SW 1271 (cell line): ENCODE results near the gene DKKL1.
A peak's percentile ranks its signal among the peaks of the same experiment; 100 is the strongest.
"Not testable (repeated sequence)": the region's sequence is repeated elsewhere in the genome, so short reads cannot be mapped to it uniquely, and the experiment has no call there.

ENCODE experiments used
- DNase-seq, 2 experiments: peaks; one replicate each; lab custom pipeline; 2025; lab: John Stamatoyannopoulos, UW

The DKKL1 gene

GRCh38 chr19:49363268-49364082, at the start of gene DKKL1:
Gene DKKL1, plus strand, starts transcription at chr19:49363877. Its CDS starts 122 bp downstream, at chr19:49363999.
- peak; percentile 89 to 92 for DNase-seq

DNA sequence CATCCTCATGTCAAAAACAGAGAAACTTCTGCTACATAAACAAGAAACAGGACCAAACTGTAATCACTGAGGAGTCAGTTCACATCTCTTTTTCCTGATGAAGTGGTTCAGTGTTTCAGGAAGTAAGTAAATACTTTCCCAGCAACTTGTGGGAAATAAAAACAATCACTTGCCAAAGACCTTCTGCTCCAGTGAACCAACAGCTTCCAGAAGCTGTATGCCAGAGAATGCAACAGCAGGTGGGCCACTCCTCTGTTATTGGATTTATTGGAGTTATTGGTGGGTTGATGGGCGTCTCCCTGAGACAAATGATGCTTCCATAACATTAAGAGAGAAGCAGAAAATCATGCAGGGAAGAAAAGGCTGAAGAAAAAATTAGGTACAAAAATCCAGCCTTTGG, 48.6 kb upstream of the DKKL1 start:
- no peak for DNase-seq

- no peak for DNase-seq
Observed at GRCh38 chr19:49316284-49316683, 47.4 kb upstream of the DKKL1 start.

DNA sequence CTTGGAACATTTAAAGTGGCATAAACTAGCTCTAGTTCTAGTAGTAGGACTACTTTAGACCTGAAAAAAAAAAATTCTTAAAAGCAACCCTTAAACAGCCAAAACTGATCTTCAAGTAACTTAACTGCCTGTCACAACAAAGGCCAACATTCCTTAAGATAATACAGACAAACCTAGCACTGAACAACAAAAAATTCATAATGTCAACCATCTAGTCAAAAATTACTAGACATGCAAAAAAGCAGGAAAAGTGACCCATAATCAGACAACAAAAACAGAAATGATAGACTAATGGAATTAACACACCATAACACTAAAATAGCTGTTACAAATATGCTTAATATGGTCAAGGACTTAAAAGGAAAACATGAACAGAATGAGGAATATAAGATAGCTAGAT, 45.4 kb upstream of the DKKL1 start:
- DNase-seq, result no peak

GRCh38 chr19:49324801-49325576, 38.7 kb upstream of the DKKL1 start, which contains the start of gene SLC6A16:
Gene SLC6A16, minus strand, starts transcription at chr19:49325191. Its CDS starts 13,844 bp downstream, at chr19:49311347.
- no peak for DNase-seq

- not testable (repeated sequence) for DNase-seq
Observed at GRCh38 chr19:49325756-49326155, 37.9 kb upstream of the DKKL1 start.

DNA sequence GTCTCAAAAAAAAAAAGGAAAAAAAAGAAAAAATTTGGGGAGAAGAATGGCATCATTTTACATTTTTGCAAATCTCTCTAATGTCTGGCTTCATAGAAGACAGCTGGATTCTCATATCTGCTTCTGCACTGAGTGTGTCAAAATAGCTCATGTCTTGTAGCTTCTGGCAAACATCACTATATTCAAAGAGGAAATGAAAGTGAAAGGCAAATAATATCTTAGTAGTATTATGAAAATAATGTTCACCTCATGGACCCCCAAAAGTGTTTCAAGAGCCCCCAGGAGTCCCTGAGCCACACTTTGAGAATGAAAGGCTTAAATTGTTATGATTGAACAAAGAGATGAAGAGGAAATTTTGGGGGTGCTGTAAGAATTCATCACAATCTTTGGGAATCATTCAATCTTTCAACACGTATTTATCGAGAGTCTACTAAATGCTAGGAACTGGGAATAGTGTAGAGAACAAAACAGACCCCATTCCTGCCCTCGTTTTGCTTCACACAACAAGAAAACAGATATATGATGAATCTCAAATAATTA, 37.4 kb upstream of the DKKL1 start:
- DNase-seq, result no peak

GRCh38 chr19:49327878-49328544, 35.7 kb upstream of the DKKL1 start:
- peak in 1 of 2 experiments; percentile 13 for DNase-seq

GRCh38 chr19:49328741-49329140, 34.9 kb upstream of the DKKL1 start:
- DNase-seq, result no peak

GRCh38 chr19:49331187-49331586, 32.5 kb upstream of the DKKL1 start:
- DNase-seq, result not testable (repeated sequence)

- DNase-seq, result peak in 1 of 2 experiments; percentile 37
Observed at GRCh38 chr19:49331616-49332055, 32.0 kb upstream of the DKKL1 start.

DNA sequence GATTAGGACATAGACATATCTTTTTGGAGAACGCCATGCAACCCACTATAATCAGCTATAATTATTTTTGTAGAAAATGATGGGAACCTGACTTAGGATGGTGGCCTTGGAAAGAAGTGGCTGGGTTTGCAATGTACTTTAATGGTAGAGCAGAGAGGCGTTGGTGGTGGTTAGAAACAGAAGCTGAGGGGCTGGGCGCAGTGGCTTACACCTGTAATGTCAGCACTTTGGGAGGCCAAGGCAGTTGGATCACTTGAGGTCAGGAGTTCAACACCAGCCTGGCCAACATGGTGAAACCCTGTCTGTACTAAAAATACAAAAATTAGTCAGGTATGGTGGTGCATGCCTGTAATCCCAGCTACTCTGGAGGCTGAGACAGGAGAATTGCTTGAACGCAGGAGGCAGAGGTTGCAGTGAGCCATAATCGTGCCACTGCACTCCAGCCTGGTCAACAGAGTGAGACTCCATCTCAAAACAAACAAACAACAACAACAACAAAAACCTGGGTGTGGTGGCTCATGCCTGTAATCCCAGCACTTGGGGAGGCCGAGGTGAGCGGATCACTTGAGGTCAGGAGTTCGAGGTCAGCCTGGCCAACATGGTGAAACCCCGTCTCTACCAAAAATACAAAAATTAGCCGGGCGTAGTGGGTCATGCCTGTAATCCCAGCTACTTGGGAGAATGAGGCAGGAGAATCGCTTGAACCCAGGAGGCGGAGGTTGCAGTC, 30.8 kb upstream of the DKKL1 start:
- DNase-seq, result not testable (repeated sequence)

DNA sequence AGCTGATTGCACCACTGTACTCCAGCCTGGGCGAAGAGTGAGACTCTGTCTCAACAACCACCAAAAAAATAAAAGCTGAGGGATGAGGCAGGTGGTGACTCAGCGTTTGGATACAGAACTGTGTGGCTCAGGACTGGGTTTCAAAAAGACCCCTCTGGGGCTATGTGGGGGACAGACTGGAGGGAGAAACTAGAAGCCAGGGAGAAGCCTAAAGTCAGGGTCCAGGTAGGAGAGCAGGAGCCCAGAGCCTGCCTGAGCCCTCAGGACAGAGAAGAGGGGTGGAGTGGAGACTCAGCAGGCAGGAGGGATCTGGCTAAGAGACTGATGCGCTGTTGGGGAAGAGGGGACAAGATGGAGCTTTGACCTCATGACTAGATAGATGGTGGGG, 30.3 kb upstream of the DKKL1 start:
- DNase-seq, result no peak

- no peak for DNase-seq
Observed at GRCh38 chr19:49333811-49334288, 29.8 kb upstream of the DKKL1 start.

DNA sequence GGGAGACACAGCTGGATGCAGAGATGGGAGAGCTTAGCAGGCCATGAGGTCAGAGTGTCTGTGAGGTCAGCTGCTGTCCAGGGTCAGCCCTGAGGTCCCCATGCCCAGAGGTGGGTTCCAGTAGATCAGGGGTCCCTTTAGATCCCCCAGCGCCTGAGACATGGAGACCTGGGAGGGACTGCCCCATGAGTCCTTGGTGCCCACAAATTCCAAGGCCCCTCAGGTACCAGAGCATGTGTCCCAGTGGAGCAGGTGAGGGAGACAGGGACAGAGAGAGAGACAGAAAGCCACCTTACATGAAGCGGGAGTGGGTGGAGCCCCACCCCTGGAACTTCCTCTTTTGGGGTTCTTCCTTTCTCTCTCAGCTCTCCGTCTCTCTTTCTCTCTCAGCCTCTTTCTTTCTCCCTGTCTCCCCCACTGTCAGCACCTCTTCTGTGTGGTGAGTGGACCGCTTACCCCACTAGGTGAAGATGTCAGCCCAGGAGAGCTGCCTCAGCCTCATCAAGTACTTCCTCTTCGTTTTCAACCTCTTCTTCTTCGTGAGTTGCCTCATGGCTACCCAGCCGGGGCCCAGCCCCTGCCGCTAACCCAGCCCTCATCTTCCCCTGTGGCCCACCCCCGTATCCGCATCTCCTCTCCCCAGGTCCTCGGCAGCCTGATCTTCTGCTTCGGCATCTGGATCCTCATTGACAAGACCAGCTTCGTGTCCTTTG, 28.4 kb upstream of the DKKL1 start, which contains the start of gene CD37:
Gene CD37 (plus strand): TSS at position 336 of the 713 bp plus-strand sequence. CDS start 135 bp downstream, at position 471.
- DNase-seq, result no peak

- DNase-seq, result no peak
Observed at GRCh38 chr19:49335784-49336481, 27.7 kb upstream of the DKKL1 start.

GRCh38 chr19:49336482-49337266, 27.0 kb upstream of the DKKL1 start:
- no peak for DNase-seq

DNA sequence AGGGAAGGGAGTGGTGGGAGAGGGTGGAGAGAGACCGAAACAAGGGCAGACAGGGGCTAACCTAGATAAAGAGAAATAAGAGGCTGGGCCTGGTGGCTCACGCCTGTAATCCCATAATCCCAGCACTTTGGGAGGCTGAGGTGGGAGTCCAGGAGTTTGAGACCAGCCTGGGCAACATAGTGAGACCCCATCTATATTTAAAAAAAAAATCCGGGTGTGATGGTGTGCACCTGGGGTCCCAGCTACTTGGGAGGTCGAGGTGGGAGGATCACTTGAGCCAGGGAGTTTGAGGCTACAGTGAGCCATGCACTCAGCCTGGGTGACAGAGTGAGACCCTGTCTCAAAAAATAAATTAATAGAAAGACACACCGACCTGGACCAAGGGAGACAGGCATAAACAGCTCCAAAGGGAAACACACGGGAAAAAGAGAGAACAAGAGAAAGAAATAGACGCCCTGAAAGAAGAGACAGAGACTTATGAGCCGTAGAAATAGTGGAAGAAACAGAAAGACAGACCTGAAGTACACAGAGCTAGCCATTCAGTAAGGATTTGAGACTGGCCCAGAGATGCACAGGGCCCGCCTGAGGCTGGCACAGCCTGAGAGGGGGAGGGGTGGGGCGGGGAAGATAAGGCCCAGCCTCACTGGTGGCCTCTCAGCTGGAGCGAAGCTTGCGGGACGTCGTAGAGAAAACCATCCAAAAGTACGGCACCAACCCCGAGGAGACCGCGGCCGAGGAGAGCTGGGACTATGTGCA, 26.2 kb upstream of the DKKL1 start:
- DNase-seq, result no peak
